WERI-Rb-1 (cell line): ENCODE measurements around the gene ELMOD1.
A peak's percentile ranks its signal among the peaks of the same experiment; 100 is the strongest.
"Not testable (repeated sequence)": the region's sequence is repeated elsewhere in the genome, so short reads cannot be mapped to it uniquely, and the experiment has no call there.

Experiments
- DNase-seq: peaks from one replicate; pipeline ENCODE4 v3.0.0-alpha.2; 2020
- H3K27ac ChIP-seq: fragments of 250-450 bp; sonication (Bioruptor Pico); 2 replicates; pipeline ENCODE4 v1.5.1; 2020; ENCODE audit warnings: mild to moderate bottlenecking, moderate library complexity
- H3K27me3 ChIP-seq: fragments of 250-450 bp; sonication (Bioruptor Pico); 2 replicates; pipeline ENCODE4 v1.5.1; 2021; ENCODE audit warnings: mild to moderate bottlenecking, low read depth, moderate library complexity; ENCODE audit not compliant: insufficient read depth, severe bottlenecking
- H3K36me3 ChIP-seq: fragments of 250-450 bp; sonication (Bioruptor Pico); 2 replicates; pipeline ENCODE4 v1.5.1; 2020; ENCODE audit warnings: mild to moderate bottlenecking, moderate library complexity
- H3K4me3 ChIP-seq: 2 replicates; pipeline ENCODE4 v1.5.1; 2011; ENCODE audit warnings: low read depth, mild to moderate bottlenecking, control low read depth, low read length
- H3K9me3 ChIP-seq: fragments of 250-450 bp; sonication (Bioruptor Pico); 2 replicates; pipeline ENCODE4 v1.5.1; 2021; ENCODE audit warnings: mild to moderate bottlenecking, moderate library complexity; ENCODE audit not compliant: severe bottlenecking
- TF ChIP-seq, protein P1 (sequence below): IDR thresholded peaks from 2 replicates; pipeline ENCODE4 v1.5.1; 2011; ENCODE audit warnings: low read depth, mild to moderate bottlenecking, control low read depth, inconsistent platforms, low read length

The ELMOD1 gene

DNA sequence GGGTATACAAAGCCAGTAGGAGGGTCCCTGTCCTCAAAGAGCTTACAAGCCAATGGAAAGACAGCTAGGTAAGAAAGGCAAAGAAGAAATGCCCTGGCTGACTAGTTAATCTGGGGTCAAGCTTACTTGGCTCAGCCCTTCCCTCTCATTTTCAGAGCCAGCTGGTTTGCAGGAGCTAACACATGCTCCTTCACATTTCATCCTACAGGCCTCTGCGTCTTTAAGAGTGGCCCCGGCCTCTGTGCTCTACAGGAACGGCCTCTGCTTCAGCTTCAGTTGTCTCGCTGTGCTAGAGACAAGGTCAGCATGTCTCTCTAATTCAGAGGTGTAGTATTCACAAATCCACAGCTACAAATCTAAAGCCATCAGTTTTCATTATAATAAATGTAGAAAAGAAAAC is 40.6 kb upstream of the ELMOD1 start:
- no peak overlapping the region for H3K4me3 ChIP-seq
- H3K27me3 ChIP-seq, result no peaks in the 10 kb centered on the region
- TF ChIP-seq, protein P1, sequence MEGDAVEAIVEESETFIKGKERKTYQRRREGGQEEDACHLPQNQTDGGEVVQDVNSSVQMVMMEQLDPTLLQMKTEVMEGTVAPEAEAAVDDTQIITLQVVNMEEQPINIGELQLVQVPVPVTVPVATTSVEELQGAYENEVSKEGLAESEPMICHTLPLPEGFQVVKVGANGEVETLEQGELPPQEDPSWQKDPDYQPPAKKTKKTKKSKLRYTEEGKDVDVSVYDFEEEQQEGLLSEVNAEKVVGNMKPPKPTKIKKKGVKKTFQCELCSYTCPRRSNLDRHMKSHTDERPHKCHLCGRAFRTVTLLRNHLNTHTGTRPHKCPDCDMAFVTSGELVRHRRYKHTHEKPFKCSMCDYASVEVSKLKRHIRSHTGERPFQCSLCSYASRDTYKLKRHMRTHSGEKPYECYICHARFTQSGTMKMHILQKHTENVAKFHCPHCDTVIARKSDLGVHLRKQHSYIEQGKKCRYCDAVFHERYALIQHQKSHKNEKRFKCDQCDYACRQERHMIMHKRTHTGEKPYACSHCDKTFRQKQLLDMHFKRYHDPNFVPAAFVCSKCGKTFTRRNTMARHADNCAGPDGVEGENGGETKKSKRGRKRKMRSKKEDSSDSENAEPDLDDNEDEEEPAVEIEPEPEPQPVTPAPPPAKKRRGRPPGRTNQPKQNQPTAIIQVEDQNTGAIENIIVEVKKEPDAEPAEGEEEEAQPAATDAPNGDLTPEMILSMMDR, result no peak
- H3K36me3 ChIP-seq, result peaks cover 8% of the 10 kb centered on the region
- H3K27ac ChIP-seq, result peak overlapping the region; percentile 57
- H3K9me3 ChIP-seq, result no peaks in the 10 kb centered on the region
- peak; percentile 65 for DNase-seq

DNA sequence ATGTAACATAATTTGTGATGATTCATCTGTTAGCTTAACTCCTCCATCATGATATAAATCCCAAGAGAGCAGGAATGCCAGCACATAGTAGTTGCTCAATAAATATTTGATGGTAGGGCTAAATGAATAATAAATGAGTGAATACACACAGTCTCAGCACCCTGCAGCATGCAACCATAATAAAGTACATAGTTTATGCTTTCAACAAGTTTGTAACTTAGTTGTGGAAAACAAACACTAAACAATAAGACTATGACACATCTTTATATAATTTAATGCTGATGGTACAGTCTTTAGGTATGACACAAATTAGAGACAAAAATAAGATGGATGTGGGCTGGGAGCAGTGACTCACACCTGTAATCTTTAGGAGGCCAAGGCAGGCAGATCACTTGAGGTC is 29.3 kb upstream of the ELMOD1 start:
- TF ChIP-seq, protein P1, result no peak
- no peaks in the 10 kb centered on the region for H3K36me3 ChIP-seq
- H3K9me3 ChIP-seq, result no peaks in the 10 kb centered on the region
- DNase-seq, result no peak
- no peak overlapping the region for H3K27ac ChIP-seq
- H3K4me3 ChIP-seq, result no peak overlapping the region
- no peaks in the 10 kb centered on the region for H3K27me3 ChIP-seq

DNA sequence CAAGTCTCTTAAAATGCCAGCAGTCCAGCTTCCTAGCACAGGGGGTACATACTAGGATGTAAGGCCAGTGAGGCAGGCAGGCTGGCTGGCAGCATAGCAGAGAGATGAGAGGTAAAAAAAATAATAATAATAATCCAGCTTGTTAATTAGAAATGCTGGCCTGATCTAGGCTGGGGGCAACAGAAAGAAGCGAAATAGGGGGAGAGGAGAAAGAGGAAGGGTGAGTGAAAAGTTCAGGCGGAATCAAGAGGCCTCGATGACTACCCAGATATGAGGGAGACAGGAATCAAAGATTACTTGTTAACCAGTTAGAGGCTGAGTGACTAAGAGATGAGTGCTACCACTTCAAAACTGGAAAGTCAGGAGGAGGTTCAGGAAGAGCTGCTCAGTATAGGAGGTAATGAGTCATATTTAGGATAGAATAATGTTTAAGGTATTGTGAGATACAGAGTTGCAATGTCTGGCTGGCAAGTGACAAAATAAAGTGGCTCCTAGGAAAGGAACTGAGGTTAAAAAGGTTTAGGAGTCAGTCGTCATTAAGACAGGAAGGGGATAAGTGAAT is 28.2 kb upstream of the ELMOD1 start:
- H3K4me3 ChIP-seq, result no peak overlapping the region
- TF ChIP-seq, protein P1, result no peak
- no peak overlapping the region for H3K27ac ChIP-seq
- H3K9me3 ChIP-seq, result no peaks in the 10 kb centered on the region
- no peaks in the 10 kb centered on the region for H3K36me3 ChIP-seq
- no peak for DNase-seq
- H3K27me3 ChIP-seq, result no peaks in the 10 kb centered on the region

DNA sequence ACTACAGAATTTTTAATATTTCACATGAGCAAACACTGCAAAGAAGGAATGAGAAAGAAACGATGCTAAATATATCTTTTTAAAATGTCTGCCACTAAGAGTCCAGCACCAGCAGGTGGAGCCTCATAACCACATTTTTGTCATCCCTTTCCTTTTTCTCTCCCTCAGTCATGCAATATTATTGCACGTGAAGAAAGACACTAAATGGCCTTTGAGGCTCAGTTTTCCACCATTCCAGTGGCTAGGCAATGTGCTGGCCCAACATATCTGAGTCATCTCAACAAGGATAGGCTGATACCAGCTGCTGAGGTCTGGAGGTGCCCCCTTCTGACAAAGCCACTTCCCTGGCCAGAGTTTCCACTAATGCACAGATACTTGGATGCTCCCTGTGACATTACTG is 27.2 kb upstream of the ELMOD1 start:
- peak; percentile 30 for DNase-seq
- TF ChIP-seq, protein P1, result peak; percentile 58
- Histone ChIP-seq H3K4me3 (no peak overlapping the region), H3K27ac (no peak overlapping the region), H3K36me3 (no peaks in the 10 kb centered on the region), H3K9me3 (no peaks in the 10 kb centered on the region), H3K27me3 (no peaks in the 10 kb centered on the region)

DNA sequence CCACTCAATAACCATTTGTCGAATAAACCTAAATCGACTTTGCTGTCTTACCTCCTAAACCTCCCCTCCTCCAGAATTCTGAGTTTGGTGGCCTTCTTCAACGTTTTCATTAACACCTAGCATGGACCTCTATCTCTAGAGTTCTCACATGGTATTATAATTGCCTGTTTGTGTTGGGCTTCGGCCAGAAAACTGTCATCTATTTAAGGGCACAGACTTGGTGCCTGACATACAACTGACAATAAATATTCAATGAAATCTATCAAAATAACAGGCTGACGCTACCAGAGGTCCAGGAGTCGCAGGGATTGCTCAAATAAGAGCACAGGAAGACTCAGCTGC is 26.1 kb upstream of the ELMOD1 start:
- no peak for DNase-seq
- TF ChIP-seq, protein P1, result no peak
- no peaks in the 10 kb centered on the region for H3K36me3 ChIP-seq
- H3K9me3 ChIP-seq, result no peaks in the 10 kb centered on the region
- H3K27me3 ChIP-seq, result no peaks in the 10 kb centered on the region
- peak overlapping the region; percentile 66; the same call in 1 of the 2 replicates for H3K27ac ChIP-seq
- H3K4me3 ChIP-seq, result peak overlapping the region; percentile 82

DNA sequence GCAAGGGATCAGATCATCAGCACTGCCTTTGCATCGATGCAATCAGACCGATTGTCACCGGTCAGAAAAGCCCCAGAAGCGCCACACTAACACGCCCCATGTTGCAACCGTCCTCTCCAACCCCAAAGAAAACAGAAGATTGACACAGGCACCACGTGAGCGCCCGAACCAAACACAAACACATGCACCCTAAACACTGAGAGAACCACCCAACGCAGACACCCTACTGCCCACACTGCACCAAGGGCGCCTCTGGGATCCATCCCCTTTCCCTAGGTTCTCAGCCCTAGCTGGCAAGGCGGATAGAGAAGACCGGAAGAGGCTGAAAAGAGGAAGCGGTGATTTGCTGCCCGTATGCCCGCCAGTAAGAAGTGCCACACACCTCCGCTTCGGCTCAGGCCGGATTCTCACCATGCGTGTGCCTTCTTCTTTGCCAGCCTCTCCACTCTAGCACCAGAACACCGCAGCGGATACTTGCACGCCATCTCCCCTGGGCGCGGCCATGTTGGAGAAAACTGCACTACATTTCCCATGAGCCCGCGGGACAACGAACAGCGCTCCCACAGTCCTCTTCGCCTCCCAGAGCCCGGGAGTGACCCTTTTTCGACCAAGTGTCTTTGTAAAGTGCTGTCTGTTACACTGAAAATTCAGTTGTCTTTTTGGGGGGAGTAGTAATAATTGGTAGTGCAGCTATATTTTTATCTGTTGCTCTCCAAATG is 25.6 kb upstream of the ELMOD1 start, which contains the start of gene ALKBH8:
Gene ALKBH8, minus strand, starts transcription at position 517 of the 719 bp plus-strand sequence. CDS start 4,842 bp downstream, outside the sequence.
- TF ChIP-seq, protein P1, result no peak
- Histone ChIP-seq H3K4me3 (peak within 1 kb of the TSS; percentile 82), H3K36me3 (no peaks in the 10 kb centered on the region), H3K9me3 (no peaks in the 10 kb centered on the region), H3K27me3 (no peaks in the 10 kb centered on the region), H3K27ac (peak within 1 kb of the TSS; percentile 66)
- peak; percentile 76 for DNase-seq

DNA sequence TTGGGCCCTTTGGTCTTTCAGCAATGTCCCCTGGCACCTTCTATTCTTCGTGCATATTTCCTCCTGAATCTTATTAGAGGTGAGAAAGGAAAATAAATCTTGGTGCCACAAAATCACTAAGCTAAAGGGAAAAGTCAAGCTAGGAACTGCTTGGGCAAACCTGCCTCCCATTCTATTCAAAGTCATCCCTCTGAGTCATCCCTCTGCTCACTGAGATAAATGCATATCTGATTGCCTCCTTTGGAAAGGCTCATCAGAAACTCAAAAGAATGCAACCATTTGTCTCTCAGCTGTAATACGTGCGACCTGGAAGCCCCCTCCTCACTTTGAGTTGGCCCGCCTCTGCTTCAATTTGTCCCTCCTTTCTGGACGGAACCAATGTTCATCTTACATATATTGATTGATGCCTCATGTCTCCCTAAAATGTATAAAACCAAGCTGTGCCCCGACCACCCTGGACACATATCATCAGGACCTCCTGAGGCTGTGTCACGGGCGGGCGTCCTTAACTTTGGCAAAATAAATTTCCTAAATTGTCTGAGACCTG is 24.9 kb upstream of the ELMOD1 start:
- H3K4me3 ChIP-seq, result peak overlapping the region; percentile 82
- H3K27me3 ChIP-seq, H3K9me3 ChIP-seq, H3K36me3 ChIP-seq, DNase-seq: not testable (repeated sequence)
- H3K27ac ChIP-seq, result peak overlapping the region; percentile 66
